Colonic mucosa (tissue), 4 donors: Measurements from ENCODE around the gene SEC14L5. TPM values are rescaled to one million over a fixed set of nuclear protein-coding genes. Genes with fewer than 3 reads are reported as not detected.

Source experiments
- DNase-seq: peaks from one replicate; pipeline ENCODE4 v3.0.0-alpha.2; 2020
- H3K27ac ChIP-seq: fragments of 200-600 bp; one replicate; pipeline ENCODE4 v1.8.0; 2021
- H3K27me3 ChIP-seq: fragments of 200-600 bp; one replicate; pipeline ENCODE4 v1.8.0; 2021
- H3K36me3 ChIP-seq: fragments of 200-600 bp; one replicate; pipeline ENCODE4 v1.8.0; 2021
- H3K4me1 ChIP-seq: fragments of 200-600 bp; one replicate; pipeline ENCODE4 v1.8.0; 2021; ENCODE audit warnings: mild to moderate bottlenecking
- H3K4me3 ChIP-seq: fragments of 200-600 bp; one replicate; pipeline ENCODE4 v1.8.0; 2021
- H3K9ac ChIP-seq, 2 donors: one replicate each; pipeline ENCODE4 v1.7.0; 2013; ENCODE audit warnings: control low read depth in 2 of 2, low read depth in 2 of 2, low read length in 2 of 2
- H3K9me3 ChIP-seq: fragments of 200-600 bp; one replicate; pipeline ENCODE4 v1.8.0; 2021
- CTCF ChIP-seq: fragments of 200-600 bp; IDR thresholded peaks from one replicate; pipeline ENCODE4 v1.8.0; 2022; ENCODE audit warnings: antibody characterized with exemption, mild to moderate bottlenecking
- intact Hi-C: fragments of 100-400 bp; cut with DNase I; formaldehyde crosslinking; loops from one replicate; pipeline ENCODE4 v1.14.1; 2022
- total RNA-seq, 2 donors: library from RNA; stranded (reverse); fragmentation: NEBNext Ultra II Directional in 1 of 2; extraction: Animal tissue kit (Norgen Biotek cat#: 25700) in 1 of 2; gene quantifications; one replicate each; pipeline ENCODE4 v1.2.1, GENCODE V29; 2021
- donor health status: healthy.
- donor health status: DM: no; HTN: no; CAD: no.
- donor health status: DM: no; HTN: no; CAD: no.

Gene SEC14L5
- total RNA-seq, 2 donors from 2014 or later = 0.59 to 1.8 TPM

- Histone ChIP-seq H3K9ac (no peak overlapping the region), H3K9me3 (no peaks in the 10 kb centered on the region), H3K4me3 (no peak overlapping the region), H3K36me3 (no peaks in the 10 kb centered on the region), H3K4me1 (no peaks in the 10 kb centered on the region), H3K27ac (no peak overlapping the region), H3K27me3 (no peaks in the 10 kb centered on the region)
- no peak for TF ChIP-seq CTCF
- intact Hi-C loops = no loop called here
- DNase-seq = no peak
Measured at GRCh38 chr16:4913130-4913773, 44.9 kb upstream of the SEC14L5 start.

DNA sequence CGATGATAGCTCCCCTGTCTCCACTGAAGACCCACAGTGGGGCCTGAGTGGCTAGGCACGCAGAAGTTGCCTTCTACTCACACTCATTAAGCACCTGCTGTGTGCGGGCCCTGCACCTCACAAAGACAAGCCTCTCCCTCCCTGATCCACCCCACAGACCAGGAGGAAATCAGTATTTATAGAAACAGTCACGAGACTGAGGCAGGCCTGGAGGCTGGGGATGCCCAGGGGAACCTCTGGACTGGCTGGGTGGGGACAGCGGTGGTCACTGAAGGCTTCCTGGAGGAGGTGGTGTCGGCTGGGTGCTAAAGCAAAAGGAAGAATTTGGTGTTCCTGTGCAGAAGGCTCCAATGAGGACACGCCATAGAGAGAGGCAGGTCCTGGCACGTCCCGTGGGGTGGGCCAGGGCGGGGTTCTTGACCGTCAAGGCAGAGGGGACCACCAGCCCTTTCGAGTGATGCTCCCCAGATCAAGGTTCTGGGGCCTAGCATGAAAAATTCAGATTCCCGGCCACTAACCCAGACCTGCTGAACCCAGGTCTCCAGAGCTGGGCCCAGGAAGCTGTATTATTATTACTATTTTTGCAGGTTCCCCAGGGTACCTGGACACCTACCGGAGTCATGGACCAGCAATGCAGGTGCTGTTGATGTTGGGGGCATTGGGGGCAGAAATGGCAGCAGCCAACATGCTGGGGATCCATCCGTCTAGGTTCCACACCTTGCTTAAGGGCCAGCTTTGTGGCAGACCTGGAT lies 44.2 kb upstream of the SEC14L5 start:
- Histone ChIP-seq H3K9ac (no peak overlapping the region), H3K4me3 (no peak overlapping the region), H3K27ac (no peak overlapping the region), H3K27me3 (no peaks in the 10 kb centered on the region), H3K4me1 (no peaks in the 10 kb centered on the region), H3K9me3 (no peaks in the 10 kb centered on the region), H3K36me3 (no peaks in the 10 kb centered on the region)
- intact Hi-C loops = no loop called here
- no peak for DNase-seq
- no peak for TF ChIP-seq CTCF

DNA sequence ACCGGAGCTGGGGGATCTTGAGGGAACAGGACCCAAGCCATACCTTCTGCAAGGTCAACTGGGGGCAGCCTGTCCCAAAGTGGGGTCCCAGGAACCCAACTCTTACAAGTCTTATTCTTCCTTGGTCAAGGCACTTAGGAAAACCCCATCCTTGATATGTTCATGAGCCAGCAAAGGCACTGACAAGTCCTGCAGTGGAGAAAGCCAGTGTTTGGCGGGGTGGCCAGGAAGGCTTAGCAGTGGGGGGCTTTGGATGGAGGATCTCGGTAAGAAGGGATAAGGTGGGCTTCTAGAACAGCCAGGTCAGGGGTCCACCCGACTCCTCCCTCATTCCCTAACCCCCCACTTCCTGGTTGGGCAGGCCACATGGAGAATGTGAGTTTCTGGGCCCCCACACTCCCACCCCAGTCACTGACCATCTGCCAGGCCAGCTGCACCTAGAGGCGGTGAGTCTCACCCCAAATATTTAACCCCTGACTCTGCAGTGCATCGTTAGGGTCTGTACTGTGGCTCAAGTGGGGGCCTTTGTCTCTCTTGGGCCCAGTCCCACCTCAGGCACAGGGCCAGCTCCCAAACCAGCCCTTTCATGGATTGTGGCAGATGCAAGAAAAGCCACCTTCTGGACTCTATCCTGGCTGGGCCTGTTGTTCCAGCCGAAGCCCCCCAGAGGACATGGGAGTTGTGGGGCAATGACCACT lies 43.5 kb upstream of the SEC14L5 start:
- Histone ChIP-seq H3K27ac (no peak overlapping the region), H3K36me3 (no peaks in the 10 kb centered on the region), H3K27me3 (no peaks in the 10 kb centered on the region), H3K4me1 (no peaks in the 10 kb centered on the region), H3K4me3 (no peak overlapping the region), H3K9ac (no peak overlapping the region), H3K9me3 (no peaks in the 10 kb centered on the region)
- intact Hi-C loops = no loop called here
- no peak for TF ChIP-seq CTCF
- no peak for DNase-seq

DNA sequence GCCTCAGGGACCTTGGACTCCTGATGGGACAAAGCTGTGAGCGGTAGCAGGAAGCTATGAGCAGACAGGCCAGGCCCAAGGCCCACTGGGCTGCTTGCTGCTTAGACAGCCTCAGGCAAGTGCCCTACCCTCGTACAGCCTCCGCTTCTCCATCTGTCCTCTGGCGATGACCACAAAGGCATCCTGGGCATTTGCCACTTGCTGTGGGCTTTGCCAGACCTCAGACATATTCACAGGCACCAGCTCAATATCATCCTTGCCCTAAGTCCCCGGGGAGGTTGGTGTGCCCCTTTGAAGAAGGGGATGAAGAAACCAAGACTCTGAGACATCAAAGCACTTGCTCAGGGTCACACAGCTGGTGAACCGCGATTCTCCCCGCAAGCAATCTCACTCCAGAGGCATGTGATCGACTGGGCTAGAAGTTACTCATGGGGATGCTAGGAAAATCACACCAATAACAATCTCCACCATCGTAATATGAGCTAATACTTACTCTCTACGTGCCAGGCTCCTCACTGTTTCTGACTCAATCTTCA lies 42.8 kb upstream of the SEC14L5 start:
- H3K9me3 ChIP-seq = no peaks in the 10 kb centered on the region
- H3K4me3 ChIP-seq = no peak overlapping the region
- no peak overlapping the region for H3K9ac ChIP-seq
- no peaks in the 10 kb centered on the region for H3K36me3 ChIP-seq
- H3K4me1 ChIP-seq = no peaks in the 10 kb centered on the region
- H3K27me3 ChIP-seq = no peaks in the 10 kb centered on the region
- TF ChIP-seq CTCF = no peak
- H3K27ac ChIP-seq = no peak overlapping the region
- no peak for DNase-seq
- intact Hi-C loops = no loop called here

DNA sequence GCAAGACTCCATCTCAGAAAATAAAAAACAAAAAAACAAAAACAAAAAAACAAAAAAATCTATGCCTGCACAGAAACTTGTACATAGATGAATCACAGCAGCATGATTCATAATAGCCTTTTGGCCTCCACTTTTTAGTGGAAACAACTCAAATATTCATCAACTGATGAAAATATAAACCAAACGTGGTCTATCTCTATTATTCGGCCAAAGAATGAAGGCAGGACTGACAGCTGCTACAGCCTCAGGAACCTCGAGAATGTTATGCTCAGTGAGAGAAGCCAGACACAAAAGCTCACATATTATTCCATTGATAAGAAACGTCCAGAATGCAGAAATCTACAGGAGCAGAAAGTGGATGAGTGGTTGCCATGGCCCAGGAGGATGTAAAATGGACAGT lies 41.0 kb upstream of the SEC14L5 start:
- H3K9me3 ChIP-seq = no peaks in the 10 kb centered on the region
- H3K27ac ChIP-seq = no peak overlapping the region
- no peak for TF ChIP-seq CTCF
- no peaks in the 10 kb centered on the region for H3K36me3 ChIP-seq
- no peaks in the 10 kb centered on the region for H3K4me1 ChIP-seq
- DNase-seq = no peak
- intact Hi-C loops = no loop called here
- H3K4me3 ChIP-seq = no peak overlapping the region
- no peak overlapping the region for H3K9ac ChIP-seq
- no peaks in the 10 kb centered on the region for H3K27me3 ChIP-seq
